Kidney glomerular epithelial cell (primary cell): ENCODE data around the gene MT1HL1.
"Not testable (repeated sequence)": the region's sequence is repeated elsewhere in the genome, so short reads cannot be mapped to it uniquely, and the experiment has no call there.

Experiments used
- DNase-seq: peaks from one replicate; lab custom pipeline; 2025; lab: John Stamatoyannopoulos, UW

MT1HL1 gene

DNA sequence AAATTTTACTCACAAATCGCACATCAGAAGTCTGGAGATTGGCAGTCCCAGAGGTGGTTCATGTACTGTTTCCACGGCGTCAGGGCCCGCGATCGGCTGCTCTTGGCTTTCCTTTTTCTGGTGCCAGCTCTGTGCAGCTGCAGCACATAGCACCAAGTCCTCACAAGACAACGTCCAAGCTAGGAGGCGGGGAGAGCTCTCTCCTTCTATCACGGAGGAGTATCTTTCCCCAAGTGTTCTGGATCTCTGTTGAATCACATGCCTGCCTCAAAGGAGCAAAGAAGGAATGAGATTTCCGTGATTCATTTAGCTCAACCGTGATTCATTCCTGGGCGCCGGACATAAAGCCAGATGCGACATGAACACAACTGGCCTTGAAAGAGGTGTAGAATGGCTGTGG, 25.5 kb downstream of the MT1HL1 start:
- no peak for DNase-seq

DNA sequence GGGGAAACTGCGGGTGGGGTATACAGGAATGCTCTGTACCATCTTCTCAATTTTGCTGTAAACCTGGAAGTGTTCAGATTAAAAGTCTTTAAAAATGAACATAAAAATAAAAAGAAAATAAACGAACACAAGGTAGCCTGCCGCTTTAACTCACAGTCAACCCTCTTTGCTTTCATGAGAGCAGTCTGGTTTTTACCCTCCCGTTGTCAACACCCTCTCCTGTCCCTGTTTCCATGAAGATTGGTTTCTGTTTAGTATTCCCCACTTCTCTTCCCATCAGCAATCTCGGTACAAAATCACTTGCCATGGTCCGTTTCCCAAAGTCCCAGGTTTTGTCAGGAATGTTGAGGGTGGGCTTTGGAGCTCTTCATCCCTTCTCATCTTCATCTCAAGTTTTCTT, 28.8 kb downstream of the MT1HL1 start:
- DNase-seq = no peak

DNA sequence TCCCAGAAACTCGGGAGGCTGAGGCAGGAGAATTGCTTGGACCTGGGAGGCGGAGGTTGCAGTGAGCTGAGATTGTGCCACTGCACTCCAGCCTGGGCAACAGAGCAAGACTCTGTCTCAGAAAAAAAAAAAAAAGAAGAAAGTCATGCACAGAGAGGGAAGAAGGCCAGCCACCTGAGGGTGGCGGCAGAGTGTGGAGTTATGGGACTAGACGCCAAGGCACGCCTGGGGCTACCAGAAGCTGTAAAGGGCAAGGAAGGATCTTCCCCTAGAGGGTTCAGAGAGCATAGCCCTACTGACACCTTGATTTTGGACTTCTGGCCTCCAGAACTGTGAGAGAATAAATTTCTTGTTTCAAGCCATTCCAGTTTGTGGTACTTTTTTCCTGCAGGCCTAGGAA, 30.2 kb downstream of the MT1HL1 start:
- not testable (repeated sequence) for DNase-seq

DNA sequence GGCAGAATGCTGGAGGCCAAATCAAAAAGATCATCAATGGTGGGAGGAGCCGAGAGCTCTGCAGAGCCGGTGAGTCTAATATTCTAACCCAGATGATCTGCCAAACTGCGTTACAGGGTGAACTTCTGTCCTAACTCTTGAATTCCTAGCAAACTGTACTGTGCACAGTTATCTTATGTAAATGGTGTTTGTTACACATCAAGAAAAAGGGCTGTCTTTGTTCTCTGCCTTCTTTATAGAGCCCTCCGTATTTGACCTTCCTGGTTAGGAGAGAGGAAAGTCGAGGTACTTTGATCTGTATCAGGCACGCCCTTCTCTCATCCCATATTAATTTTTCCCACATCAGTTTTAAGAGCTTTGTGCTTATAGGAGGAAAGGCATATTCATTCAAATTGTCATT, 37.6 kb downstream of the MT1HL1 start:
- DNase-seq = no peak

DNA sequence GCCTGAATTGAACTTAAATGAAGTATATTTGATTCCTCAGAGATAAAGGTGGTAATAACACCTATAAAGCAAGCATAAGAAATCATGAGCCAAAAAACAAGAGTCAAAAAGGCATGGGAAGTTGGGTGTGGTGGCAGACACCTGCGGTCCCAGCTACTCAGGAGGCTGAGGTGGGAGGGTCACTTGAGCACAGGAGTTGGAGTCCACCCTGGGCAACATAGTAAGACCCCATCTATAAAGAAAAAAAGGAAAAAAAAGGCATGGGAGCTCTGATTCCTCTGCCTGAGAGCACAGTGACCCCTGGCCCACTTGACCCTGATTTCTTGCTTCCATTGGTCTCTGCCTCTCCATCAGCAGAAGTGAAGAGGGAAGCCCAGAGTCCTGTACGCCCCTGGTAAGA, 40.3 kb downstream of the MT1HL1 start:
- DNase-seq = no peak

DNA sequence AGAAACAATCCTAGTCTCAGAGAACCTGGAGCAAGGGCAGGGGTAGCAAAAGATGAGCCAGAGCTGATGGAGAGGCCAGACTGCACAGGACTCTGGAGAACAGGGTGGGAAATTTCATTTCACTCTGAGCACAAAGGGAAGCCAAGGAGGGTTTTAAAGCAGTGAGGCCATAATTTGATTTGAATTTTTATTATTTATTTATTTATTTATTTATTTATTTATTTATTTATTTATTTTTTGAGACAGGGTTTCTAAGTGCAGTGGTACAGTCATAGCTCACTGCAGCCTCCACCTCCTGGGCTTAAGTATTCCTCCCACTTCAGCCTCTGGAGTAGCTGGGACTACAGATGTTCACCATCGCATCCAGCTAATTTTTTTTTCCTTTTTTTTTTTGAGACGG, 45.1 kb downstream of the MT1HL1 start:
- DNase-seq = no peak

DNA sequence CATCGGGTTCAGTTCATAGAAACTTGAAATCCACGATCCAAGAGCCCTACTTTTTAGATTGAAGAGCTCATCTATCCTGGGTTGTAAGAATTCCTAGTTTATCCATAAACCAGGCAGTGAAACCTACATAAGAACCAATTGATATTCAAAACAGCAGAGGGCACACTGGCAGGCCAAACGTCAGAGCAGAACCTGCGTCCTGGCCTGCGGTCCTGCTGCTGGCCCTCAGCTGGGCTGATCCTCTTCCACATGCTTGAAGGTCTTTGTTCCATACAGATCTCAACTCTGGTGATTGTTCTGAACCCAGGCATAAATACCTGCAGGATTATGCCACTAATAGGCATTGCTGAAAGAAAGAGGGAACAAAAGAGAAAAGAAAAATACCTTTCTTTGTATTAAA, 47.0 kb downstream of the MT1HL1 start:
- DNase-seq = no peak
